Activated CD4-positive, CD25-positive, alpha-beta regulatory T cell treated with anti-CD3 and anti-CD28 coated beads, Interleukin-2, amount 50 U/mL, for 16 hours (primary cell): ENCODE measurements around the gene TEDC1.
A peak's percentile ranks its signal among the peaks of the same experiment; 100 is the strongest.
"Not testable (repeated sequence)": the region's sequence is repeated elsewhere in the genome, so short reads cannot be mapped to it uniquely, and the experiment has no call there.

Source experiments
- DNase-seq: peaks from one replicate; pipeline ENCODE4 v3.0.0-alpha.2; 2020; ENCODE audit warnings: low read depth, low spot score

The TEDC1 gene

DNA sequence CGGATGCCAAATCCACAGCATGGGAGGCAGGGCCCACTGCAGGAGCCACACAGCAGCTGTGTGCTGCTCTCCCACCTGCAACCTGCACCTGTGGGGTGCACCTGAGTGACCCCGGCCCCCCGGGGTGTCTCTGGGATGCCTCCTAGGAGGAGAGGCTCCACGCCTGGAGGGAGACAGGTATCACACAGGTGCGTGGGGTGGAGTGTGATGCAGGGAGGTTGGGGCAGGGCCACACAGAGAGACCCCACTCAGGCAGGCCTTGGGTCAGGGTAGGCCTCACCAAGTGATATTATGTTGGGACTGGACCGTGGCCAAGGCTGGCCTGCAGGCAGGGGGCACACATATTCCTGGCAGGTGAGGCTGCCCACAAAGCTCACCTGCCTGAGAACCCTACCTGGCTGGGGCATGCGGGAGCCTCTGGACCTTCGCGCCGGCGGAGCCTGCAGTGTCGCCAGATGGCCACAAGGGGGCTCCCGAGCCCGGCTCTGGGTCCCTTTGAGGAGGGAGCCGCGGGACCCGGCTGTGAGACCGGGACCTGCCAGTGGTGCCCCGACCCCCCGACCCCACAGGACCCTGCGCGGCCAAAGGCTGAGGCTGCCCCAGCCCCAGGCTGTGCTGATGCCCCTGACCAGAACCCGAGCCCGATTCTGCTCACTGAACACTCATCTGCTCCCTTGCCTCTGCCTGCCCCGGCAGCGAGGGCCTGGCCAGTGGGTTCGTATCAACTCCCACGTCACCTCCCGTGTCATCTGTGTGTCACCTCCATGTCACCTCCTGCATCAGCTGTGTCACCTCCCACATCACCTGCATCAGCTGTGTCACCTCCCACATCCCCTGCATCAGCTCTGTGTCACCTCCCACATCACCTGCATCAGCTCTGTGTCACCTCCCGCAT is 46.8 kb downstream of the TEDC1 start:
- peak; percentile 55 for DNase-seq

DNA sequence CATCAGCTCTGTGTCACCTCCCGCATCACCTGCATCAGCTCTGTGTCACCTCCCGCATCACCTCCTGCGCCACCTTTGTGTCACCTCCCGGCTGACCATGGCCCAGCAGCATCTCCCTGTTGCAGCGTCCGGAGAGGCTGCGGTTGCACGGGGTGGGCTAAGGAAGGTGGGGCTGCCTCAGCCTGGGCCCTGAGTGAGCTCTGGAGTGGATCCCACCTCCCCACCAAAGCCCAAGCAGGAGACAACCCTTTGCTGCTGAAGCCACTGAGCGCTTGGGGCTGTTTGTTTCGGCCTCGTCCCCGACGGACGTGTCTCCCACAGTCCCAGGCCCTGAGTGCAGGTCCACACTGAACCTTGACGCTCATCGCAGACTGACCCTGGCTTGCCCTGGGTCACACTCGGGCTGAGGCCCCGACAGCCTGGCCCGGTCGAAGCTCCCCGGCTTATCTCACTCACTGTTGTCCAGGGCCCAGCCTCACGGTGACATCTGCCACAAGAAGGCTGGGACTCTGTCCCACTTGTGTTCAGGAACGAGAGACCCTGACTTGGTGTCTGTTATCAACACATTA is 47.5 kb downstream of the TEDC1 start:
- no peak for DNase-seq

DNA sequence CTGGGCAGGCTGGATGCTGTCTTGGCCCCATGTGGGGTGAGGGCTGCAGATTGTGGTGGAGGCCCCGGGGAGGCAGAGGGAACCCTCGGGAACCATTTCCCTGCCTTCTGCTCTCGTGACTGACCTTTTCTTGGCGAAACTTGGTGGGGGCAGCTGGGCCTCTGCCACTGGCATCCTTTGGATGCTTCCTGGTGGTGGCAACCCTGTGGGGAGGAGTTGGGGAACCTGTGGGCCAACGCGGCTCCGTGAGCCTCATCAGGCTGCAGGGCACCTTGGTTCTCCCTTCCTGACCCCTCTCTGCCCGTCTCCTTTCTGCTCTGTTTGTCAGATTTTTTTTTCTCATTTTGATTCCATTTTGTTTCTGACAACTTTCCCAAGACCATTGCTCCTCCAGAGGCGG is 49.8 kb downstream of the TEDC1 start:
- DNase-seq: no peak

DNA sequence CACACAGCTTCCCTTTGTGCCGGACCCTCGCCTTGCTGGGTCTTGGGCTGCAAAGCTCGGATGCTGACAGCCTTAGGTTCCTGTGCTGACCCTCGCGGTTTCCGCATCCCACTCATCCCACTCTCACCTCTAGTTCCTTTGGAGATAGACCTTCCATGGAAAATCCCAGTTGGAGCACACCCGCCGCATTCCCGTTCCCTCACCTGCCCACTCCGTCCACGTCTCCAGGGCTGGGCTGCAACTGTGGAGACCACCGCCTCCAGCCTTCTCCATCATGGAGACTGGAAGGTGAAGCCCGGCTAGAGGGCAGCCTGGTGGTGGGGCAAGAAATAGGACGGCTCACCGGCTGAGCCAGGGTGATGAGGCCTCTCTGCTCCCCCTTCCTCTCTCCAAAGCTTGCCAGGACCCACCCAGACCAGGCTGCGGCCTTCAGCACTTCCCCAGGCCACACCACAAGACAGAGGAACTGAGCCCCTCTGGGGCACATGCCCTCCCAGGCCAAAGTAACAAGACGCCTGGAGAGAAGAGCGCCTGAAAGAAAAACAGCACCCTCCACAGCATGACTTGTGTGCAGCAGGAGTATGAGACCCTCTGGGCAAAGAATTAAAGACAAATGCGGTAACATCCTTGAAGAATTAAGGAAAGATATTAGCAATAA is 50.3 kb downstream of the TEDC1 start:
- no peak for DNase-seq

GRCh38 chr14:105545676-105546075 is 54.6 kb downstream of the TEDC1 start:
- DNase-seq: not testable (repeated sequence)

- not testable (repeated sequence) for DNase-seq
Measured at GRCh38 chr14:105546410-105546809, 55.4 kb downstream of the TEDC1 start.

GRCh38 chr14:105547072-105547471 is 56.0 kb downstream of the TEDC1 start:
- not testable (repeated sequence) for DNase-seq

DNA sequence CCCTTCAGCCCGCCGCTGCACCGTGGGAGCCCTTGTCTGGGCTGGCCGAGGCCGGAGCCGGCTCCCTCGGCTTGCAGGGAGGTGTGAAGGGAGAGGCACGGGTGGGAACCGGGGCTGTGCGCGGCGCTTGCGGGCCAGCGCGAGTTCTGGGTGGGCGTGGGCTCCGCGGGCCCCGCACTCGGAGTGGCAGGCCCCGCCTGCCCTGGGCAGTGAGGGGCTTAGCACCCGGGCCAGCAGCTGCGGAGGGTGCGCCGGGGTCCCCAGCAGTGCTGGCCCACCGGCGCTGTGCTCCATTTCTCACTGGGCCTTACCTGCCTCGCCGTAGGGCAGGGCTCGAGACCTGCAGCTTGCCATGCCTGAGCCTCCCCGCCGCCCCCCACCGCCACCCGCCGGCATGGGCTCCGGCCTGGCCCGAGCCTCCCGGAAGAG is 56.7 kb downstream of the TEDC1 start:
- no peak for DNase-seq
